ENCODE measurements around the gene PHF2.

PHF2 gene

GRCh38 chr9:93711002-93711401 is 134.6 kb downstream of the PHF2 start:
- Histone ChIP-seq H3K9ac (ENCODE audit: low read depth, low read length, poor library complexity, severe bottlenecking) (no peak overlapping the region), H2AFZ (ENCODE audit: low read length) (no peak overlapping the region), H3K4me1 (ENCODE audit: insufficient read depth, low read length, poor library complexity, severe bottlenecking) (no peaks in the 10 kb centered on the region), H3F3A (ENCODE audit: low read depth) (no peaks in the 10 kb centered on the region), H3K4me2 (ENCODE audit: low read depth, low read length, poor library complexity, severe bottlenecking) (no peak overlapping the region), H4K20me1 (ENCODE audit: insufficient read depth, low read length, poor library complexity, severe bottlenecking) (no peaks in the 10 kb centered on the region), H3K36me3 (ENCODE audit: insufficient read depth, low read length) (no peaks in the 10 kb centered on the region), H3K9me3 (ENCODE audit: insufficient read depth, low read depth, low read length) (no peaks in the 10 kb centered on the region), H3K4me3 (ENCODE audit: low read length, poor library complexity, severe bottlenecking) (no peak overlapping the region), H3K27me3 (ENCODE audit: insufficient read depth, low read length, poor library complexity, severe bottlenecking) (no peaks in the 10 kb centered on the region), H3K9me2 (replicated peaks; ENCODE audit: low read depth, low read length) (no peaks in the 10 kb centered on the region), H3K79me2 (ENCODE audit: insufficient read depth, low read length) (no peaks in the 10 kb centered on the region)
- TF ChIP-seq EZH2phosphoT487 (IDR thresholded peaks at IDR 0.05; ENCODE audit: borderline replicate concordance), result no peak
- TF ChIP-seq CTCF (conservative IDR thresholded peaks at IDR 0.05; ENCODE audit: low read length), result no peak

DNA sequence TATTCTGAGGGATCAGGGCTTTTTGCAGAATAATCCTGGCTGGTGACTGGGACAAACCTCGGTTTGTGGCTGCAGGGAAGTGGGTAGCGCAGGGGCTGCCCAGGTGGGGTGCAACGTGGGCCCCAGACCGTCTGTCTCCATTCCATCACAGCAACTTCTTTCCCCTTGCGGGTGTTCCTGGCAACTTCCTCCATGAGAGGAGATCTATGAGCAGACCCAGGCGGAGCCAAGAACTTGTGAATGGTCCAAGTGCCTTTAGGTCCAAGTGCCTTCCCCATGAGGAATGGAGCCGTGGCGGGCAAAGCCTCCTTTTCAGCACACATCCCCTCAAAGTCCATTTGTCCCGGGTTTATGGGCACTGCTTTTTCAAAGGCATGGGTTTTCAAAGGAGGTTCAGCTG is 136.5 kb downstream of the PHF2 start:
- no peaks in the 10 kb centered on the region for H3K27me3 ChIP-seq (ENCODE audit: insufficient read depth, low read length, poor library complexity, severe bottlenecking)
- H3K36me3 ChIP-seq (ENCODE audit: insufficient read depth, low read length), result no peaks in the 10 kb centered on the region
- H3F3A ChIP-seq (ENCODE audit: low read depth), result no peaks in the 10 kb centered on the region
- H4K20me1 ChIP-seq (ENCODE audit: insufficient read depth, low read length, poor library complexity, severe bottlenecking), result no peaks in the 10 kb centered on the region
- no peaks in the 10 kb centered on the region for H3K79me2 ChIP-seq (ENCODE audit: insufficient read depth, low read length)
- no peak overlapping the region for H2AFZ ChIP-seq (ENCODE audit: low read length)
- H3K4me1 ChIP-seq (ENCODE audit: insufficient read depth, low read length, poor library complexity, severe bottlenecking), result no peaks in the 10 kb centered on the region
- no peak overlapping the region for H3K4me3 ChIP-seq (ENCODE audit: low read length, poor library complexity, severe bottlenecking)
- H3K9me3 ChIP-seq (ENCODE audit: insufficient read depth, low read depth, low read length), result no peaks in the 10 kb centered on the region
- no peaks in the 10 kb centered on the region for H3K9me2 ChIP-seq (replicated peaks; ENCODE audit: low read depth, low read length)
- no peak for TF ChIP-seq EZH2phosphoT487 (IDR thresholded peaks at IDR 0.05; ENCODE audit: borderline replicate concordance)
- TF ChIP-seq CTCF (conservative IDR thresholded peaks at IDR 0.05; ENCODE audit: low read length), result no peak
- H3K9ac ChIP-seq (ENCODE audit: low read depth, low read length, poor library complexity, severe bottlenecking), result no peak overlapping the region
- H3K4me2 ChIP-seq (ENCODE audit: low read depth, low read length, poor library complexity, severe bottlenecking), result no peak overlapping the region

- H3K9ac ChIP-seq (ENCODE audit: low read depth, low read length, poor library complexity, severe bottlenecking), result no peak overlapping the region
- no peaks in the 10 kb centered on the region for H4K20me1 ChIP-seq (ENCODE audit: insufficient read depth, low read length, poor library complexity, severe bottlenecking)
- H3K9me2 ChIP-seq (replicated peaks; ENCODE audit: low read depth, low read length), result no peaks in the 10 kb centered on the region
- H3F3A ChIP-seq (ENCODE audit: low read depth), result no peaks in the 10 kb centered on the region
- no peaks in the 10 kb centered on the region for H3K79me2 ChIP-seq (ENCODE audit: insufficient read depth, low read length)
- H3K4me3 ChIP-seq (ENCODE audit: low read length, poor library complexity, severe bottlenecking), result no peak overlapping the region
- H3K36me3 ChIP-seq (ENCODE audit: insufficient read depth, low read length), result no peaks in the 10 kb centered on the region
- TF ChIP-seq EZH2phosphoT487 (IDR thresholded peaks at IDR 0.05; ENCODE audit: borderline replicate concordance) (no peak), CTCF (conservative IDR thresholded peaks at IDR 0.05; ENCODE audit: low read length) (no peak)
- H3K9me3 ChIP-seq (ENCODE audit: insufficient read depth, low read depth, low read length), result no peaks in the 10 kb centered on the region
- no peak overlapping the region for H3K4me2 ChIP-seq (ENCODE audit: low read depth, low read length, poor library complexity, severe bottlenecking)
- no peak overlapping the region for H2AFZ ChIP-seq (ENCODE audit: low read length)
- no peaks in the 10 kb centered on the region for H3K27me3 ChIP-seq (ENCODE audit: insufficient read depth, low read length, poor library complexity, severe bottlenecking)
- H3K4me1 ChIP-seq (ENCODE audit: insufficient read depth, low read length, poor library complexity, severe bottlenecking), result no peaks in the 10 kb centered on the region
Measured at GRCh38 chr9:93713716-93714115, 137.3 kb downstream of the PHF2 start.
